Cardiac septum (tissue), 1 donor: Measurements from ENCODE around the gene STAG1. TPM values are rescaled to one million over a fixed set of nuclear protein-coding genes. Genes with fewer than 3 reads are reported as not detected.
"Not testable (repeated sequence)": the region's sequence is repeated elsewhere in the genome, so short reads cannot be mapped to it uniquely, and the experiment has no call there.

Experiments
- DNase-seq: peaks from one replicate; pipeline ENCODE4 v3.0.0-alpha.2; 2020; ENCODE audit warnings: low spot score
- intact Hi-C: fragments of 100-400 bp; cut with DNase I; formaldehyde crosslinking; loops from one replicate; pipeline ENCODE4 v1.14.0; 2022
- total RNA-seq: library from RNA; stranded (reverse); fragmentation: NEBNext Ultra II Directional; extraction: Animal tissue kit (Norgen Biotek cat#: 25700); gene quantifications from one replicate; pipeline ENCODE4 v1.2.1, GENCODE V29; 2021
- donor health status: DM: no; HTN: no; CAD: no.

STAG1 gene
- total RNA-seq, 1 donor from 2014 or later = 24.0 TPM

- intact Hi-C loops = no loop called here
- DNase-seq = peak; percentile 77
Observed at GRCh38 chr3:136714020-136714419, 38.2 kb downstream of the STAG1 start.

GRCh38 chr3:136712941-136713340, 39.2 kb downstream of the STAG1 start:
- DNase-seq = no peak
- intact Hi-C loops = no loop called here

- intact Hi-C loops, DNase-seq: not testable (repeated sequence)
Observed at GRCh38 chr3:136711888-136712287, 40.3 kb downstream of the STAG1 start.

- DNase-seq = no peak
- intact Hi-C loops = no loop called here
Observed at GRCh38 chr3:136711277-136711676, 40.9 kb downstream of the STAG1 start.

- DNase-seq, intact Hi-C loops: not testable (repeated sequence)
Observed at GRCh38 chr3:136709775-136710174, 42.4 kb downstream of the STAG1 start.

DNA sequence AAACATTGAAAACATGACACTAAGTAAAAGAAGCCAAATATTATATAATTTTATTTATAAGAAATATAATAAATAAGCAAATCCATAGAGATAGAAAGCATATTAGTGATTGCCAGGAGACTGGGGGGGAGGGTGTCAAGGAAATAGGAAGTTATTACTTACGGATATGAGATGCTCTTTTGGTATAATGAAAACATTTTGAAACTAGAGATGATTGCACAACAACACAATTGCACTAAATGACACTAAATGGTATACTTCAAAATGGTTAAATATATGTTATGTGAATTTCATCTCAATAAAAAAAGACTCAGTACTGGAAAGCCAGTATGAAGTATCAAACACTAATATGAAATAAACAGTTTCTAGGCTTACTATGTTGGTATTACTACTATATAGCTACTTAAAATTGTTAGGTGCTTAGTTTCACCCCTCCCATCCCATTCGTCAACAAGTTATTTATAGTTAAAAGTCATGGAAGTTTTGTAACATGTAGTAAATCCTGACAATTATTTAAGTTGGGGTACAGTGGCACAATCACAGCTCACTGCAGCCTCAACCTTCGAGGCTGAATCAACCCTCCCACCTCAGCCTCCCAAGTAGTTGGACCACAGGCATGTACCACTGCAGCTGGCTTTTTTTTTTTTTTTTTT, 43.7 kb downstream of the STAG1 start:
- intact Hi-C loops = no loop called here
- DNase-seq = no peak

DNA sequence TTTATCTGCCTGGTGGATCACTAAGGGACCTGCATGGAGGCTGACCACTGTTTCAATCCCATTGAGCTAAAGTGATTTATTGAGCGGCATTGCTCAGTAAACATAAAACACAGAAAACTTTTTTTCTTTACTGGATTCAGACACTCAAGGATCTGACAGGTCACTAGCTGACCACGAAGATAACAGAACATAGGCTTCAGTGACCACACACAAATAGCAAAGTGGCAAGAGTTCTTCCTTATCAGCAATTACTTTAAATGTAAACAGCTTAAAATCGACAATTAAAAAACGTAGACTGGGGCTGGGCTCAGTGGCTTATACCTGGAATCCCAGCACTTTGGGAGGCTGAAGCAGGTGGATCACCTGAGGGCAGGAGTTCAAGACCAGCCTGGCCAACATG, 48.7 kb downstream of the STAG1 start:
- intact Hi-C loops = no loop called here
- DNase-seq = no peak

GRCh38 chr3:136699271-136699828, 52.8 kb downstream of the STAG1 start:
- no peak for DNase-seq
- intact Hi-C loops = no loop called here

DNA sequence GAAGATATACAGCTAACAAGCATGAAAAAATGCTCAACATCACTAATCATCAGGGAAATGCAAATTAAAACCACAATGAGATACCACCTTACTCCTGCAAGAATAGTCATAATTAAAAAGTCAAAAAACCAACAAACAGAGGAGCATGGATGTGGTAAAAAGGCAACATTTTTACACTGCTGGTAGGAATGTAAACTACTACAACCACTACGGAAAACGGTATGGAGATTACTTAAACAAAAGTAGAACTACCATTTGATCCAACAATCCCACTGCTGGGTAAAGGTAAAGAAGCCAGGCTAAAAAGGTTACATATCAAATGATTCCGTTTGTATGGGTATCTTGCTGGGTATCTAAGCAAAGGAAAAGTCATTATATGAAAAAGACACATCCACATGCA, 53.8 kb downstream of the STAG1 start:
- DNase-seq = no peak
- intact Hi-C loops = no loop called here

GRCh38 chr3:136696797-136697196, 55.4 kb downstream of the STAG1 start:
- intact Hi-C loops = no loop called here
- DNase-seq = no peak

- no peak for DNase-seq
- intact Hi-C loops = no loop called here
Observed at GRCh38 chr3:136694321-136694720, 57.9 kb downstream of the STAG1 start.

GRCh38 chr3:136690599-136690998, 61.6 kb downstream of the STAG1 start:
- no peak for DNase-seq
- intact Hi-C loops = no loop called here

DNA sequence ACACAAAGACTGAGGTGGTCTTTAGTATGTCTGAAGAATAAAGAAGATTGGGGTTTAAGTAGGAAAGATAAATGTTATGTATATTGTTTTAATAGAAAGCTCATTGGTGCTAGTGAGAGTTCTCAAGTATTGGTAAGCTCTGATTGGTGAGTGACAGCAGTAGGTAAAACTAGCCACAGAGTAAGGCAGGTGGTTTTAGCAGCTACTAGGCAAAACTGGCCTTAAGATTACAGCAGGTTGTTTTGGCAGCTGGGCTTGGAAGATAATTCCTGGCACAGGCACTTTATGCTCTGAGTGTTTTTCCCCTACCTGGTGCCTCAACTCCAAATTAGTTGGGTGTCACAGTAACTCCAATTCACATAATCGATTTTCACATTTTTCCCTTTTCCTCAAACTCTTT, 66.3 kb downstream of the STAG1 start:
- no peak for DNase-seq
- intact Hi-C loops = no loop called here

- intact Hi-C loops = no loop called here
- DNase-seq = no peak
Observed at GRCh38 chr3:136682740-136683312, 69.4 kb downstream of the STAG1 start.

GRCh38 chr3:136678981-136679380, 73.2 kb downstream of the STAG1 start:
- intact Hi-C loops = no loop called here

DNA sequence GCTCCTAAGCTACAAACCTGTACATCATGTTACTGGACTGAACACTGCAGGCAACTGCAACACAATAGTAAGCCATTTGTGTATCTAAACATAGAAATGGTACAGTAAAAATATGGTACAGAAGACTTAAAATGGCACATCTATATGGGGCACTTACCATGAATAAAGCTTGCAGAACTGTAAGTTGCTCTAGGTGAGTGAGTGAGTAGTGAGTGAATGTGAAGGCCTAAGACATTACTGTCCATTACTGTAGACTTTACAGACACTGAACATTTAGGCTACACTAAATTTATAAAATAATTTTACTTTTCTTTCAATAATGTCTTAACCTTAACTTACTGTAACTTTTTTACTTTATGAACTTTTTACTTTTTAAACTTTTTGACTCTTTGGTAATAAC, 76.2 kb downstream of the STAG1 start:
- DNase-seq = no peak
- intact Hi-C loops = no loop called here

More at GRCh38 chr3:136678981-136679380, 73.2 kb downstream of the STAG1 start:
- no peak for DNase-seq

DNA sequence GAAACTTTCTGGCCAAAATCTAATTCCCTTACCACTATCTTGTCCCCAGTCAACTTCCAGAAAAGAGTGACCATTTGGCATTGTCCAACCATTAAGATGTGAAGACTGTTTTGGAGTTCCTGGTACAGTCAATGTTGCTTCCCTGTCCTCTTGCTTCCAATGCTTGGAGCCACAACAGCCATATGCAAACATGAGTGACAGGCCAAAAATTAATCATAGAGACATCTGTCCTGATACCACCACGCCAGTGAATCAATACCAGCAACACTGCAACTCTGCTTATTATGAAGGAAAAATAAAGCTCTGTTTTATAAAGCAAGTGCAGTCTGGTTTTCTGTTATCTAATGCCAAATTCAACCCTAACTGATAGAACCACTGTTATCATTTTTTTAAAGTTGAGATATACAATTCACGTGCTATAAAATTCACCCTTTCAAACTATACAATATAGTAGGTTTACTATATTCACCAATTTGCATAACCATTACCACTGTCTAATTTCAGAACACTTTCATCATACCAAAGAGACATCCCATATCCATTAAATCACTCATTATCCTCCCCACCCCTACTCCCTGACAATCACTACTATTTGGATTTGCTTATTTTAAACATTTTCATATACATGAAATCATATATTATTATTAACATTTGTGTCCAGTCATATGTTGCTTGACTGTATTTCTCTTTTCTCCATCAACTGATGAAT, 76.9 kb downstream of the STAG1 start:
- intact Hi-C loops = no loop called here
- DNase-seq = no peak

DNA sequence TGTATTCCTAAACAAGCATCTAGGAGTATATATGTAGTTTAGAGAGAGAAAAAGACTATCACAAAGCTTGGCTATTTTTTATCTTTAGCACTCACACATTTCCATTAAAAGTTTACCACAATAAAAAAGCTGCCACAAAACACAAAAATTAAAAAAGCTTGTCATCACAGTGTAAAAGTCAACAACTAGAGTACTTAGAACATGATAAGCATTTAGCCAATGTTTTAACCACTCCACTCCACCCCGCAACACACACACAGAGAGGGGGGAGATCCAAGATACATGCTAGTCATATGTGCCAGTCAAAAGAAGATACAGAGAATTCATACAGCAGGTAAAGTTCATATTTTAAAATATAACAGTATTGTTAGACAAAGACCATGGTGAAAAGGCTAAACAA, 79.7 kb downstream of the STAG1 start:
- no peak for DNase-seq
- intact Hi-C loops = no loop called here

DNA sequence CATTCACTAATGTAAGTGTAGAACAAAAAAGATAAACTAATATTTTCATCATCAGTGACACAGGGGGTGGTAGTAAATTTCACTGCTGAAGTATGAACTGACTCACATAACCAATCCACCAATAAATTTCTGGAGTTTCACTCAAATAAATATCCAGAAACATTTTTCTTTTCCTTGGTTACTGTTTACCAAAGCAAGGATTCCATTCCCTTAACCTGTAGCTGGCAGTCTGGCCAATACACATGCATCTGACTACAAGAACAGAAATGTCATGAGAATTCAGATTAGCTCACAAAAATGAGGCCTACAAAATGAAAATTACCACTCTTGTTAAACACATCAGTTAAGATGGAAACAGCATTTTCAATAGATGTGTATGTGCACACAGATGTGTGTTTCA, 80.3 kb downstream of the STAG1 start:
- DNase-seq = no peak
- intact Hi-C loops = no loop called here

- DNase-seq = no peak
- intact Hi-C loops = no loop called here
Observed at GRCh38 chr3:136670166-136670565, 82.0 kb downstream of the STAG1 start.

GRCh38 chr3:136667081-136667480, 85.1 kb downstream of the STAG1 start:
- intact Hi-C loops = no loop called here
- DNase-seq = no peak
